HCT116 (cell line): Measurements from ENCODE around the gene KIRREL2. TPM values are rescaled to one million over a fixed set of nuclear protein-coding genes. Genes with fewer than 3 reads are reported as not detected.

Experiments
- ATAC-seq: fragments of 200-7000 bp; cut with Tn5 transposase; 2 replicates; pipeline ENCODE4 v1.9.1; 2020; ENCODE audit warnings: mild to moderate bottlenecking, moderate library complexity
- BruUV-seq: library from RNA; stranded (reverse); fragments of 400-500 nt; replicated peaks from 2 replicates; lab custom pipeline; 2021; lab: Mats Ljungman, UMichigan
- CTCF ChIA-PET: fragments of 300-600 bp; sonication (Branson Sonifier 250); formaldehyde crosslinking; loops from one replicate; lab custom pipeline; 2021; ENCODE audit warnings: antibody characterized with exemption; lab: Charles Lee
- POLR2A ChIA-PET: fragments of 300-600, 350-600 bp; sonication (Branson Sonifier 250); formaldehyde crosslinking; loops from one replicate; lab custom pipeline; 2021; ENCODE audit warnings: antibody characterized with exemption; lab: Charles Lee
- RAD21 ChIA-PET, 2 experiments: fragments of 300-600 bp; sonication (Branson Sonifier 250); formaldehyde crosslinking; loops; one replicate each; lab custom pipeline; 2023; ENCODE audit warnings: low total read pairs in 2 of 2; ENCODE audit not compliant: uncharacterized antibody in 2 of 2, unreplicated experiment in 2 of 2, low non-redundant PET in 1 of 2; lab: Charles Lee
- DNase-seq: peaks from one replicate; pipeline ENCODE4 v3.0.0-alpha.2; 2010; ENCODE audit warnings: low read depth, low spot score
- H2AFZ ChIP-seq: fragments of 200-600 bp; shearing (Covaris generic), sonication (generic); 2 replicates; pipeline ENCODE4 v1.6.1; 2017; ENCODE audit warnings: low read depth, mixed run types, mixed read lengths, antibody characterized with exemption, low read length; ENCODE audit not compliant: poor library complexity, severe bottlenecking
- H3K27ac ChIP-seq: 2 replicates; pipeline ENCODE4 v1.5.1; 2012; ENCODE audit warnings: low read depth, low read length
- H3K27me3 ChIP-seq: fragments of 200-600 bp; sonication (generic); 2 replicates; pipeline ENCODE4 v1.6.1; 2016; ENCODE audit warnings: mixed run types, low read length, mixed read lengths; ENCODE audit not compliant: insufficient read depth
- H3K36me3 ChIP-seq, 2 experiments: fragments of 200-500 bp in 1 of 2; fragments of 200-600 bp in 1 of 2; sonication (Bioruptor generic) in 1 of 2; sonication (generic) in 1 of 2; 2 replicates each; pipeline versions ENCODE4 v1.5.1 to v1.6.1; 2014 to 2016; ENCODE audit warnings: low read length in 2 of 2, inconsistent platforms in 1 of 2, mixed read lengths in 1 of 2, mixed run types in 1 of 2; ENCODE audit not compliant: insufficient read depth in 2 of 2, control insufficient read depth in 1 of 2
- H3K4me1 ChIP-seq, 2 experiments: fragments of 200-600 bp in 1 of 2; sonication (generic) in 1 of 2; 2 replicates each; pipeline versions ENCODE4 v1.5.1 to v1.6.1; 2012 to 2017; ENCODE audit warnings: low read length in 2 of 2, inconsistent platforms in 1 of 2, mild to moderate bottlenecking in 1 of 2, mixed read lengths in 1 of 2, mixed run types in 1 of 2, moderate library complexity in 1 of 2; ENCODE audit not compliant: insufficient read depth in 2 of 2, control insufficient read depth in 1 of 2
- H3K4me2 ChIP-seq: fragments of 200-600 bp; sonication (generic); 2 replicates; pipeline ENCODE4 v1.6.1; 2017; ENCODE audit warnings: mixed run types, low read length, mixed read lengths
- H3K4me3 ChIP-seq, 2 experiments: fragments of 200-600 bp in 1 of 2; sonication (generic) in 1 of 2; replicated peaks in 1 of 2; 2 replicates each; pipeline ENCODE4 v1.5.1; 2011 to 2016; ENCODE audit warnings: low read length in 2 of 2, control low read depth in 1 of 2, low read depth in 1 of 2, mild to moderate bottlenecking in 1 of 2, mixed read lengths in 1 of 2, mixed run types in 1 of 2
- H3K79me2 ChIP-seq: fragments of 200-600 bp; sonication (generic); 2 replicates; pipeline ENCODE4 v1.6.1; 2017; ENCODE audit warnings: mild to moderate bottlenecking, mixed run types, low read length, moderate library complexity, mixed read lengths; ENCODE audit not compliant: insufficient read depth
- H3K9ac ChIP-seq: fragments of 200-600 bp; sonication (generic); 2 replicates; pipeline ENCODE4 v1.6.1; 2016; ENCODE audit warnings: low read length, mixed read lengths
- H3K9me2 ChIP-seq: fragments of 200-600 bp; sonication (generic), shearing (Covaris generic); 2 replicates; pipeline ENCODE4 v1.6.1; 2017; ENCODE audit warnings: mixed run types, mild to moderate bottlenecking, moderate library complexity; ENCODE audit not compliant: insufficient read depth
- H3K9me3 ChIP-seq, 2 experiments: fragments of 200-500 bp in 1 of 2; fragments of 200-600 bp in 1 of 2; sonication (Bioruptor generic) in 1 of 2; sonication (generic) in 1 of 2; 2 replicates each; pipeline ENCODE4 v1.6.1; 2014 to 2017; ENCODE audit warnings: low read length in 2 of 2, mixed read lengths in 2 of 2, inconsistent platforms in 1 of 2, low read depth in 1 of 2, mild to moderate bottlenecking in 1 of 2, mixed run types in 1 of 2, moderate library complexity in 1 of 2; ENCODE audit not compliant: control insufficient read depth in 1 of 2, insufficient read depth in 1 of 2
- H4K20me1 ChIP-seq: fragments of 200-600 bp; sonication (generic), shearing (Covaris generic); 2 replicates; pipeline ENCODE4 v1.6.1; 2017; ENCODE audit warnings: mixed run types, mild to moderate bottlenecking, moderate library complexity; ENCODE audit not compliant: insufficient read depth
- ATF3 ChIP-seq: IDR thresholded peaks from 2 replicates; pipeline ENCODE4 v1.6.1; 2012
- CBX3 ChIP-seq: IDR thresholded peaks from 2 replicates; pipeline ENCODE4 v1.6.1; 2012; ENCODE audit warnings: low read depth
- CEBPB ChIP-seq: IDR thresholded peaks from 2 replicates; pipeline ENCODE4 v1.6.1; 2012; ENCODE audit warnings: low read depth
- CTCF ChIP-seq, 3 experiments: fragments of 200-600 bp in 1 of 3; sonication (generic) in 1 of 3; IDR thresholded peaks in 2 of 3; conservative IDR thresholded peaks in 1 of 3; 2 replicates each; pipeline ENCODE4 v1.5.1; 2012 to 2017; ENCODE audit warnings: low read depth in 2 of 3, low read length in 2 of 3, antibody characterized with exemption in 1 of 3, borderline replicate concordance in 1 of 3, control low read depth in 1 of 3, mild to moderate bottlenecking in 1 of 3, mixed read lengths in 1 of 3, mixed run types in 1 of 3, moderate library complexity in 1 of 3; ENCODE audit not compliant: insufficient read depth in 1 of 3
- EZH2phosphoT487 ChIP-seq: fragments of 200-600 bp; IDR thresholded peaks from 2 replicates; pipeline ENCODE4 v1.6.1; 2018; ENCODE audit warnings: antibody characterized with exemption, borderline replicate concordance
- FOSL1 ChIP-seq: IDR thresholded peaks from 2 replicates; pipeline ENCODE4 v1.6.1; 2012; ENCODE audit warnings: low read depth
- POLR2A ChIP-seq: IDR thresholded peaks from 2 replicates; pipeline ENCODE4 v1.7.0; 2011; ENCODE audit warnings: borderline replicate concordance; ENCODE audit not compliant: insufficient read depth, insufficient read length; ENCODE audit errors: extremely low read depth
- RAD21 ChIP-seq: IDR thresholded peaks from 2 replicates; pipeline ENCODE4 v1.6.1; 2012; ENCODE audit warnings: low read depth, mild to moderate bottlenecking
- SP1 ChIP-seq: IDR thresholded peaks from 2 replicates; pipeline ENCODE4 v1.6.1; 2012; ENCODE audit warnings: low read depth
- SRF ChIP-seq: IDR thresholded peaks from 2 replicates; pipeline ENCODE4 v1.6.1; 2012; ENCODE audit warnings: low read depth
- YY1 ChIP-seq: IDR thresholded peaks from 2 replicates; pipeline ENCODE4 v1.6.1; 2011; ENCODE audit warnings: low read length, low read depth, moderate library complexity, mild to moderate bottlenecking; ENCODE audit not compliant: insufficient replicate concordance; ENCODE audit errors: extremely low read depth
- ZNF274 ChIP-seq: fragments of 200-500 bp; sonication (Bioruptor generic); IDR thresholded peaks from 2 replicates; pipeline ENCODE4 v1.6.1; 2014; ENCODE audit warnings: mild to moderate bottlenecking, low read depth, low read length, inconsistent platforms
- intact Hi-C: fragments of 100-400 bp; cut with micrococcal nuclease; formaldehyde crosslinking; loops from 2 replicates; pipeline ENCODE4 v1.10.0; 2022
- total RNA-seq: library from RNA; stranded (reverse); gene quantifications from one replicate; pipeline ENCODE4 v1.2.1, GENCODE V29; 2021; ENCODE audit not compliant: unreplicated experiment

Gene KIRREL2
- total RNA-seq, 1 experiment from 2014 or later: 1.3 TPM

- Histone ChIP-seq H2AFZ (no peak overlapping the region), H3K27me3 (no peaks in the 10 kb centered on the region), H3K9me3 (no peaks in the 10 kb centered on the region), H4K20me1 (no peaks in the 10 kb centered on the region), H3K79me2 (no peaks in the 10 kb centered on the region), H3K4me1 (peaks cover 12 to 39% of the 10 kb centered on the region in 2 experiments), H3K36me3 (no peaks in the 10 kb centered on the region), H3K27ac (no peak overlapping the region), H3K4me2 (no peak overlapping the region), H3K9ac (no peak overlapping the region), H3K9me2 (no peaks in the 10 kb centered on the region), H3K4me3 (no peak overlapping the region)
- ChIA-PET RAD21 (no interaction called here), CTCF (no interaction called here), POLR2A (no interaction called here)
- DNase-seq (no peak), ATAC-seq (no peak)
- intact Hi-C loops: no loop called here
- BruUV-seq: no TSS peak
- TF ChIP-seq CEBPB: no peak
- no peak for TF ChIP-seq CTCF (IDR thresholded peaks at IDR 0.05 in 2 of 3, conservative IDR thresholded peaks at IDR 0.05 in 1 of 3; ENCODE audit: borderline replicate concordance in 1 of 3, insufficient read depth in 1 of 3, low read depth in 2 of 3, low read length in 2 of 3)
- TF ChIP-seq FOSL1: no peak
- no peak for TF ChIP-seq SP1
- no peak for TF ChIP-seq CBX3
- no peak for TF ChIP-seq YY1
- TF ChIP-seq EZH2phosphoT487: no peak
- TF ChIP-seq SRF: no peak
- no peak for TF ChIP-seq ZNF274
- no peak for TF ChIP-seq ATF3
- TF ChIP-seq POLR2A: no peak
- no peak for TF ChIP-seq RAD21
These were observed 52.4 kb downstream of the KIRREL2 start for GRCh38 chr19:35908973-35909683.
